NCI-H460 (cell line): ENCODE data around the gene TBC1D22A. TPM values are rescaled to one million over a fixed set of nuclear protein-coding genes. Genes with fewer than 3 reads are reported as not detected.

ENCODE experiments used
- DNase-seq: peaks from one replicate; pipeline ENCODE4 v3.0.0-alpha.2; 2016; ENCODE audit warnings: low read depth; ENCODE audit errors: extremely low read depth
- total RNA-seq: library from RNA; depleted of rRNA; stranded (reverse); fragments of >200 nt; shearing (Covaris generic); gene quantifications from 2 replicates; pipeline ENCODE4 v1.2.3, GENCODE V29; 2014

TBC1D22A gene
- total RNA-seq, 1 experiment from 2014 or later: 8.7 TPM

DNA sequence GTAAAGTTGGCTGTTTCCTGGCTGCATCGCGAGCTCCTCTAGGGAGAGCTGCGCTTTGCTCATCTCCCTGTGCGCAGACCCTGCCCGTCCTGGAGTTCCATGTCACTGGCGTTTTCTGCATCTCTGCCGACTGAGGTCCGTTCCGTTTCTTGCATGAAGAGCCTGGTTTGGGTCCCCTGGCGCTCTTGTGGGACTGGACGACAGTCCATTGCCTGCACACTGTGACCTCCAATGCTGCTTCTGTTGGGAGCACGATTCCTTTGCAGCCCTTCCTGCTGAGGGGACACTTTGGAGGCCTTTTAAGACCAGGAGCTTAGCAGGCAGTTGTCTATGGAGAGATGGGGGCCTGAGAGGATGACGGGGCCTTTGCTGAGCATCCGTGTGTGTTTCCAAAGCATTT is 90.3 kb downstream of the TBC1D22A start:
- DNase-seq: no peak

- DNase-seq: no peak
These were observed 90.7 kb downstream of the TBC1D22A start for GRCh38 chr22:46853191-46853590.

GRCh38 chr22:46854125-46854870 is 91.8 kb downstream of the TBC1D22A start:
- no peak for DNase-seq

DNA sequence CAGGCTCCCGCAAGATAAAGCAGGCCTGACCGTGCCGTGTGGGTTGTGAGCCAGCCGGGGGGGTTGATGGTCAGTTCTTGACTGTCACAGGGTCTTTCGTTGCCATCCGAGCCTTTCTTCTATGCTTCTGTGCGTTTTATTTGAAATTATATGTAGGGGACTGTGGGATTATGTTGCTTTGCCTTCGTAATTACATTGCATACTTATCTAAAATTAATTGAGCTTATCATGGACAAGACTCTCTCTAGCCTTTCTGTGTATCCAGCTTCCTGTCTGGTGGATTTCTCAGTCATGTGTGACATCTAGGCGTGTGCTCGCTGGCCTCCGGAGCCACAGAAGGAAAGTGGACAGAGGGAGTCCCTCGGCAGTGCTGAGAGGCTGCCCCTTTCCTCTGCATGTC is 93.2 kb downstream of the TBC1D22A start:
- no peak for DNase-seq

DNA sequence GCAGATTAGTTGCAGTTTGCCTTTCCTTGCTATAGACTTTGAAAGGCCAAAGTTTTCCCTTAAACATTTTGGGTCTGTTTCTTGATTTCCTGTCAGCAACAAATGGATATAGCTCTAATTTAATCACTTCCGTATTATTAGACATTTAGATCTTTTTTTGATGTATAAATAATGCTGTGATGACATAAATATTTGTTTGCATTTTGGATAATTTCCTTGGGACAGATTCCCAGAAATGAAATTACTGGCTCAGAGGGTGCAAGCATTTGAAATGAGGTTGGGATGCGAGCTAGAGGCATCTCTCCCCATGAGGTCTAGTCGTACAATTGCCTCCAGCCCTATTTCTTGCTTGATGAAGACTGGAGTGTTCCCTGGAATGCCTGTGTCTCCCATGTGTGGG is 94.2 kb downstream of the TBC1D22A start:
- no peak for DNase-seq

DNA sequence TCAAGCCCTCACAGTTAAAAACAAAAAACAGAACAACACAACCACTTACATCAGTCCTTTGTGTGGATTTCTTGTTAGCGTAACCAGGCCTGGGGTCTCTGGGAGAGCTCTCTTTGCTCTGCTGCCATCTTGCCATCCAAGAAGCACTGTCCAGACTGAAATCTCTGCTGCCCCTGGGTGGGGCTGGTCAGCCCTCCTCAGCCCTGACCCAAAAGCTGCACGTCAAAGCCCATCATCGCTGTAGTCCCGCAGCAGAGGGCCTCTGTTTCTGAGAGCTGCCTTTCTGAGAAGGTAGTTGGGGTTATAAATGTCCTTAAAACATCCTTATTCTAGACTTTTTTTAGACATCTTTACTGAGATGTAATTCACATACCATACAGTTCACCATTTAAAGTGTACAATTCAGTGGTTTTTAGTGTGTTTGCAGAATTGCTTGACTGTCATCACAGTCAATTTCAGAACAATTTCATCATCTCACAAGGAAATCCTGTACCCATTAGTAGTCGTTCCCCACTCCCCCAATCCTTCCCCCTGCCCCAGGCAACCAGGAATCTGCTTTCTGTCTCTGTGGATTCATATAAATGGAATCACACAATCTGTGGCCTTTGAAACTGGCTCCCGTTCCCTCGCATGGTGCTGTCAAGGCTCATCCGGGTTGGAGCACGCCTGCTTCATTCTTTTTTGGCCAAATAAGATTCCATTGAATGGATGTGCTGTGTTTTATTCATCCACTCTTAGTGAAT is 94.9 kb downstream of the TBC1D22A start:
- no peak for DNase-seq

- no peak for DNase-seq
These were observed 95.4 kb downstream of the TBC1D22A start for GRCh38 chr22:46857885-46858143.

DNA sequence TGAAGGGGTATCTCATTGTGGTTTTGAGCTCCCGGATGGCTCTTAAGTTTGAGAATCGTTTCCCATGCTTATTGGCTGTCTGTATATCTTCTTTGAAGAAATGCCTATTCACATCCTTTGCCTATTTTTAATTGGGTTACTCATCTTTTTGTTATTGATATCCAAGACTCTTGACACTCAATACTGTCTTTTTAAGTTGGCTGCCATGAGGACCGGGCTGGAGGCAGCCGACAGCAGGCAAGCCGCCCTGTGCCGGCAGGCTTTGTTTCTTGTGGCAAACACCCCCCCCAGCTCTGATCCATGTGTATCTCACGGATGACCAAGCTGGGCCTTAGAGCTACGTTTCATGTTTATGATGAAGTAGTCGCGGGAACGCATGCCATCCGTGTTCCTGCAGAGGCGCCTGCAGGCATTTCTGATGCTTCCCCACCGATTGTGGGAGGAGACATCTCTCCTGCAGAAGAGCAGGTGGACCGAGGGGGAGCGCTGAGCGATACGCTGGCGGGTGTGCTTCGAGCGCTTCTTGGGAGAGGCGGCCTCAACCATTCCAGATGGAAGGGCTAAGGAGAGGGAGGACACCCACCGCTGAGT is 95.8 kb downstream of the TBC1D22A start:
- DNase-seq: no peak

DNA sequence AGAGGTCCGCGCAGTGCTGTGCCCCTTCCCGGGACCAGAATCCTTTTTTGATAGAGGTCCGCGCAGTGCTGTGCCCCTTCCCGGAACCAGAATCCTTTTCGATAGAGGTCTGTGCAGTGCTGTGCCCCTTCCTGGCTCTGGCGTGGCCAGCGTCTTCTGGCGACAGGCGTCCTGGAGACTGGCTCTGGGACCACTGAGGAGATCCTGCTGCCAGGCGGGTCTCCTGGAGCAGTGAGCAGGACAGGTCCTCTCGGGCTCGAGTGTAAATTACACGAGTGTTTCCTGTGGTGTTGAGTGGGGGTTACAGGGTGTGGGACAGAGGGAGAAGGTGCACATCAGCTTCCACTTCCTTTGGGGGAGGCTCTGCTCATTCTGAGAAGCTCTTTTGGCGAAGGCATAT is 98.1 kb downstream of the TBC1D22A start:
- DNase-seq: no peak

GRCh38 chr22:46861468-46862367 is 99.3 kb downstream of the TBC1D22A start:
- no peak for DNase-seq

DNA sequence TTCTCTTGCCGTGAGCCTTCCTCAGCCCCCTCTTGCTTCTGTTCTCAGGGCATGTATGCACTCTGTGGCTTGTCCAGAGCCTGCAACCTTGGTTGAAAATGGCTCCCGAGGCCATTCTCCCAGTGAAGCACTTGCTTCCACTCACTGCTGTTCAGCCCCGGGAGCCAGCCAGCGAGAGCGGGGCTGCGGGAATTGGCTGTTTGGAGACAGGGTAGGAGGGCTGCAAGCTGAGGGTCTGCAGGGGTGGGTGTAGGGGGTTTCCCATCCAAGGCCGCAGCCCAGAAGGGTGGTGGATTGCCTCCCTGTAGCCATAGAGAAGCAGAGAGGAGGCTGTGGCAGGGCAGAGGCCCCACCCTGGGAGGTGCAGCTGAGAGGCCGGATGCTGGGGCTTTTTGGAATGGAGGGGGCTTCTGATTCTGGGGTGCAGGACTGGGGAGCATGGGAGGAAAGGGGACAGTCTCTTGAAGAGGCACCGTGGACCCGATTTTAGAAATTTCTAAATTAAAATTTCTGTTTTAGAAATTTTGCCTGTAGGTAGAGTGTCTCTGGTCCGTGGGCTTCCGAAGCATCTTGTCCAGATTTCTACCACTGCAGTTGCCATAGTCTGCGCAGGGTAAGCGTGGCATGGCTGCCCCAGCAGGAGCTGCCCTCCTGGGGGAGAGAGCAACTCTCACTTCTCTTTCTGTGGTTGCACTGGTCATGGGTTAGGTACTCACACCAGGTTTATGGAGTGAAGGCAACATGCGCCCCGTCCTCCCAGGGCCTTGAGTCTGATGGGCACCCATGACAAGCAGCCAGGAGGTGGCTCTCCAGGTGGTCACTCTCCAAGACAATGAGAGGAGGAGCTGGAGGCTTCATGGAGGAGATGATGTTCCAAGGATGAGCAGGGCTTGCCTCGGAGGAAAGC is 100.2 kb downstream of the TBC1D22A start:
- DNase-seq: no peak

DNA sequence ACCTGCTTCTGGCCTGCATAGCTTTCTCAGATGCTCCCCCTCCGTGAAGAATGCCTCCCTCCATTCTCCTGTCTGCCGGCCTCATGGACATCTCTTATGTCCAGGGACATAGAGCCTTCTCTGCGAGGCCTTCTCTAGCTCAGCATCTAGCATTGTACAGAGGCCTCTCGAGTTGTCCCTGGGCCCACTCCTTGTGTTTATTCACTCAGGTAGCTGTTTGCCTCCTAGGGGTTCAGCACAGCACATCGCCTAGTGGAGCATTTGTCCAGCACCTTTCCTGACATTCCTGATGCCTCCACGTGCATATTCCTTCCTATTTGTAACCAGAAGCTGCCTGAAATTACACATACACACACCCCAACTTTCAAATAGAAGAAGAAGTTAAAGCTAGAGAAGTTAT is 101.3 kb downstream of the TBC1D22A start:
- no peak for DNase-seq

DNA sequence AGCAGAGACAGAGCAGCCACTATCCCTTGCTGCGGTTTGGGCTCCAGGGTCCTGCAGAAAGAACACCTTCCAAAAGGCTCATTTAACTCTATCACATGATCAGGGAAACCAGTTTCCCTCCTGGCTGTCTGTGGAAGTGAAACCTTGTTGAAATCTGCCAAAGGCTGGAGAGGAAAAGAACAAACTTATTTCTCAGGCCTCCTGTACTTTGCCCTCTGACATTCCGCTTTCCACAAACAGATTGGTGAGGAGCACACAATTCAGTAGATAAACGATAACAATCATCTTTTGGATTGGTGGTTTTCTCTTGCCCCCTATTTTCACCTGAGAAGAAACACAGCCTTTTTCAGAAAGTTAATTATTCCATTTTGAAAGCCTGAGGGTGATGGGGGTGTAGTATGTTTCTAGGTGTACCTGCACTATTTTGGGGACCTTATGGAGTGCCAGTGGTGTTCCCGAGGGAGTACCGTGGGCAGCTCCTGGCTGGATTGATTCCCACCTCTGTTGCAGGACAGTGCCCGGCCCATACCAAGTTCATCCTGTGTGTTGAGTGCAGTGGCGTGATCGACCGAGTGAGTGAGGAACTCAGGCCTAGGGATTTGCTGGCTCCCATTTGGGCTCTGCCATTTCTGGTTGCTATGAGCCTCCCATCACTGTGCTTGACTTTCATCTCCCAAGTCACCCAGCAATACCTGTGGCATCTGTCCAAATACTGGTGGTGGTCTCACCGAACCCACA is 102.0 kb downstream of the TBC1D22A start:
- no peak for DNase-seq

GRCh38 chr22:46865052-46865434 is 102.6 kb downstream of the TBC1D22A start:
- DNase-seq: no peak

GRCh38 chr22:46865642-46866041 is 103.2 kb downstream of the TBC1D22A start:
- no peak for DNase-seq

DNA sequence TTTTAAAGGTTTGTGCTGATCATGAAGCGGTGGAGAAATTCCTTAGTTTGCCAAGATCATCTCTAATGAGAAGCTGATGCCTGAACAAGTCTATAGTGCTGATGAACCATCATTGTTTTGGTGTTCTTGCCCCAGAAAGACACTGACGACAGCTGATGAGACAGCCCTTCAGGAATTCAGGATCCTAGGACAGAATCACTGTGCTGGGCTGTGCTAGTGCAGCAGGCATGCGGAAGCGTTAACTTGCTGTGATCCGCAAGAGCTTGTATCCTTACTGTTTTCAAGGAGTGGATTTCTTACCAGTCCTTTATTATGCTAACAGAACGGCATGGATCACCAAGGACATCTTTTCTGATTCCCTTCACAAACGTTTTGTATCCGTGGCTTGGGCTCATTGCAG is 104.1 kb downstream of the TBC1D22A start:
- DNase-seq: no peak

- DNase-seq: no peak
These were observed 104.7 kb downstream of the TBC1D22A start for GRCh38 chr22:46867106-46867505.

DNA sequence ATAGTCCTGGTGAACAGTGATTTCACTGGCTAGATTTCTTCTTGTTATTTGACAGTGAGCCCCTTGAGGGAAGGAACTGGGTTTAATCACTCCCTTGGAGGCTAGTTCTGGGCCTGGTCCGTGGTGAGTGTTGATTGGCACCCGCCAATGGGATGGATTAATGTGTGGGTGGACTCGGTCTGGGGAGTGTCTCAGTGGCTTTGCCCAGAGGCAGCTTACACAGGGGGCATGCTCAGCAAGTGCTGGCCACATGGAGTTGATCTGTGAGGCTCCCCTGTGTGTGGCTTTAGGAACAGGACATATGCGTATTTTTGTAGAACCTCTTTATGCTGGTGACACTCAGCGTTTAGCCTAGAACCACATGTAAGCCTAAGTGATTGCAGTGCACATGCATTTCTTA is 106.9 kb downstream of the TBC1D22A start:
- DNase-seq: no peak

DNA sequence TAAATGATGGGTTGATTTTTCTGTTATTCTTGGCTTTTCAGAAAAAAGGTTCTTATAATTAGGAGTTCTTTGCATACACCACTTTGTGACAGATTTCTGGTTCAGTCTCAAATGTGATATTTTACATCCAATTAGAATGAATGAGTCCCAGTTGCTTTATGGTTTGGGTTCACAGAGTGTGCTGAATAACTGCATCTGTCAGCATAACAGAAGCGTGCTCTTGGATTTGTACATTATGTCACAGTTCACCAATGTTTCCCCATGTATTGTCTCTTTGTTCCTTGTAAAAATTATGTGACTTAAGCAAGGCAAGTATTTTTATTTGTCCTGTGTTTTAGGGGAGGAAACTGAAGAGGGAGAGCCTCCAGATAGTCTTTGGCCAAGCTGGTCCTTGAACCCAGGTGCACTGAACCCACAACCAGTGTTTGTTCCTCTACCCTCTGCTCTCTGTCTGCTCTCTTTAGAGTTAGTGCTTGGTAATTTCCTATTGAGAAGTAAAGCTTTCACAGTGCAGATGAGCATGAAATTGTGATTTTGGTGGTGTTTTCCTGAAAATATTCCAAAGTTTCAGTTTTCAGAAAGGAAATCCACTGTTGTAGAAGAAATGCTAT is 107.5 kb downstream of the TBC1D22A start:
- DNase-seq: no peak
